ENCODE measurements around the gene TNFSF10.

Gene TNFSF10

GRCh38 chr3:172517859-172518466, 5.3 kb downstream of the TNFSF10 start:
- no peak for TF ChIP-seq GATA1 (IDR thresholded peaks at IDR 0.05; ENCODE audit: low read depth, low read length)
- no peak for TF ChIP-seq POLR2A (IDR thresholded peaks at IDR 0.05; ENCODE audit: low read length)
- DNase-seq: no peak

- TF ChIP-seq GATA1 (IDR thresholded peaks at IDR 0.05; ENCODE audit: low read depth, low read length) (no peak), POLR2A (IDR thresholded peaks at IDR 0.05; ENCODE audit: low read length) (no peak)
- no peak for DNase-seq
Measured at GRCh38 chr3:172516318-172517214, 6.7 kb downstream of the TNFSF10 start.

GRCh38 chr3:172515130-172515918, 7.9 kb downstream of the TNFSF10 start:
- TF ChIP-seq POLR2A (IDR thresholded peaks at IDR 0.05; ENCODE audit: low read length) (no peak), GATA1 (IDR thresholded peaks at IDR 0.05; ENCODE audit: low read depth, low read length) (no peak)
- DNase-seq: no peak

GRCh38 chr3:172514678-172515077, 8.6 kb downstream of the TNFSF10 start:
- TF ChIP-seq GATA1 (IDR thresholded peaks at IDR 0.05; ENCODE audit: low read depth, low read length) (no peak), POLR2A (IDR thresholded peaks at IDR 0.05; ENCODE audit: low read length) (no peak)
- no peak for DNase-seq

- no peak for TF ChIP-seq GATA1 (IDR thresholded peaks at IDR 0.05; ENCODE audit: low read depth, low read length)
- no peak for TF ChIP-seq POLR2A (IDR thresholded peaks at IDR 0.05; ENCODE audit: low read length)
- DNase-seq: no peak
Measured at GRCh38 chr3:172513488-172513887, 9.7 kb downstream of the TNFSF10 start.

- TF ChIP-seq GATA1 (IDR thresholded peaks at IDR 0.05; ENCODE audit: low read depth, low read length): no peak
- DNase-seq: peak in 1 of 2 experiments; percentile 9
Measured at GRCh38 chr3:172511783-172512762, 11.2 kb downstream of the TNFSF10 start.

GRCh38 chr3:172506094-172506493, 17.1 kb downstream of the TNFSF10 start:
- DNase-seq: no peak

GRCh38 chr3:172501540-172501939, 21.7 kb downstream of the TNFSF10 start:
- TF ChIP-seq POLR2A (IDR thresholded peaks at IDR 0.05; ENCODE audit: low read length) (no peak), GATA1 (IDR thresholded peaks at IDR 0.05; ENCODE audit: low read depth, low read length) (no peak)
- no peak for DNase-seq

More at GRCh38 chr3:172506094-172506493, 17.1 kb downstream of the TNFSF10 start:
- TF ChIP-seq POLR2A (IDR thresholded peaks at IDR 0.05; ENCODE audit: low read length) (no peak), GATA1 (IDR thresholded peaks at IDR 0.05; ENCODE audit: low read depth, low read length) (no peak)

- DNase-seq: peak; percentile 81 to 88
Measured at GRCh38 chr3:172490198-172490669, 33.0 kb downstream of the TNFSF10 start.

- TF ChIP-seq GATA1 (IDR thresholded peaks at IDR 0.05; ENCODE audit: low read depth, low read length) (no peak), POLR2A (IDR thresholded peaks at IDR 0.05; ENCODE audit: low read length) (no peak)
- no peak for DNase-seq
Measured at GRCh38 chr3:172478116-172478515, 45.1 kb downstream of the TNFSF10 start.

- no peak for TF ChIP-seq POLR2A (IDR thresholded peaks at IDR 0.05; ENCODE audit: low read length)
- DNase-seq: no peak
Measured at GRCh38 chr3:172476347-172476746, 46.9 kb downstream of the TNFSF10 start.

GRCh38 chr3:172475703-172476102, 47.5 kb downstream of the TNFSF10 start:
- DNase-seq: no peak
- TF ChIP-seq GATA1 (IDR thresholded peaks at IDR 0.05; ENCODE audit: low read depth, low read length) (no peak), POLR2A (IDR thresholded peaks at IDR 0.05; ENCODE audit: low read length) (no peak)

- DNase-seq: no peak
- no peak for TF ChIP-seq POLR2A (IDR thresholded peaks at IDR 0.05; ENCODE audit: low read length)
- TF ChIP-seq GATA1 (IDR thresholded peaks at IDR 0.05; ENCODE audit: low read depth, low read length): no peak
Measured at GRCh38 chr3:172471903-172472302, 51.3 kb downstream of the TNFSF10 start.
